Cardiac muscle cell (in vitro differentiated cells and primary cell): ENCODE results near the gene ZIC5. TPM values are rescaled to one million over a fixed set of nuclear protein-coding genes. Genes with fewer than 3 reads are reported as not detected.
A peak's percentile ranks its signal among the peaks of the same experiment; 100 is the strongest.

Source experiments
- DNase-seq, 2 donors: peaks; one replicate each; pipeline versions ENCODE4 v3.0.0 to v3.0.0-alpha.2; 2010 to 2017; ENCODE audit warnings: low read depth in 1 of 2, low spot score in 1 of 2
- H3K27ac ChIP-seq: fragments of 200-600 bp; sonication (generic); 2 replicates; pipeline ENCODE4 v1.5.1; 2016
- H3K27me3 ChIP-seq: fragments of 200-600 bp; sonication (generic); 2 replicates; pipeline ENCODE4 v1.6.0; 2016; ENCODE audit warnings: control low read depth
- H3K36me3 ChIP-seq: fragments of 200-600 bp; sonication (generic); 2 replicates; pipeline ENCODE4 v1.5.1; 2016; ENCODE audit warnings: control low read depth
- H3K4me1 ChIP-seq: fragments of 200-600 bp; sonication (generic); 2 replicates; pipeline ENCODE4 v1.8.1; 2017; ENCODE audit warnings: low read depth, mild to moderate bottlenecking, mixed run types
- H3K4me3 ChIP-seq: fragments of 200-600 bp; sonication (generic); 2 replicates; pipeline ENCODE4 v1.5.1; 2016; ENCODE audit warnings: mild to moderate bottlenecking
- H3K9me3 ChIP-seq: fragments of 200-600 bp; sonication (generic); 2 replicates; pipeline ENCODE4 v1.5.1; 2017; ENCODE audit warnings: low read depth, mild to moderate bottlenecking, control low read depth
- polyA plus RNA-seq: library from polyadenylated mRNA; unstranded; fragments of >200 nt; fragmentation: Nextera tagmentation; extraction: Ambion mirVana; gene quantifications from 2 replicates; pipeline ENCODE4 v1.2.1, GENCODE V29; 2016
- total RNA-seq: library from RNA; depleted of rRNA; stranded (reverse); fragments of >200 nt; gene quantifications from 2 replicates; pipeline ENCODE4 v1.2.3, GENCODE V29; 2016
- TF ChIP-seq, protein P1 (sequence below): IDR thresholded peaks from 2 replicates; pipeline ENCODE4 v1.5.1; 2012; ENCODE audit warnings: low read depth, mild to moderate bottlenecking, low read length

Gene ZIC5
- total and polyA plus RNA-seq, 2 experiments from 2014 or later = 0.22 to 0.69 TPM

DNA sequence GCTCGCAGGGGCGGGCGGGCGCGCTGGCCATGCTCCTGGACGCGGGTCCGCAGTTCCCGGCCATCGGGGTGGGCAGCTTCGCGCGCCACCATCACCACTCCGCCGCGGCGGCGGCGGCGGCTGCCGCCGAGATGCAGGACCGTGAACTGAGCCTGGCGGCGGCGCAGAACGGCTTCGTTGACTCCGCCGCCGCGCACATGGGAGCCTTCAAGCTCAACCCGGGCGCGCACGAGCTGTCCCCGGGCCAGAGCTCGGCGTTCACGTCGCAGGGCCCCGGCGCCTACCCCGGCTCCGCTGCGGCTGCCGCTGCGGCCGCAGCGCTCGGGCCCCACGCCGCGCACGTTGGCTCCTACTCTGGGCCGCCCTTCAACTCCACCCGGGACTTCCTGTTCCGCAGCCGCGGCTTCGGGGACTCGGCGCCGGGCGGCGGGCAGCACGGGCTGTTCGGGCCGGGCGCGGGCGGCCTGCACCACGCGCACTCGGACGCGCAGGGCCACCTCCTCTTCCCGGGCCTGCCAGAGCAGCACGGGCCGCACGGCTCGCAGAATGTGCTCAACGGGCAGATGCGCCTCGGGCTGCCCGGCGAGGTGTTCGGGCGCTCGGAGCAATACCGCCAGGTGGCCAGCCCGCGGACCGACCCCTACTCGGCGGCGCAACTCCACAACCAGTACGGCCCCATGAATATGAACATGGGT lies 10.6 kb upstream of the ZIC5 start:
- DNase-seq = peak in 1 of 2 donors; percentile 62
- no peaks in the 10 kb centered on the region for H3K36me3 ChIP-seq
- TF ChIP-seq, protein P1, sequence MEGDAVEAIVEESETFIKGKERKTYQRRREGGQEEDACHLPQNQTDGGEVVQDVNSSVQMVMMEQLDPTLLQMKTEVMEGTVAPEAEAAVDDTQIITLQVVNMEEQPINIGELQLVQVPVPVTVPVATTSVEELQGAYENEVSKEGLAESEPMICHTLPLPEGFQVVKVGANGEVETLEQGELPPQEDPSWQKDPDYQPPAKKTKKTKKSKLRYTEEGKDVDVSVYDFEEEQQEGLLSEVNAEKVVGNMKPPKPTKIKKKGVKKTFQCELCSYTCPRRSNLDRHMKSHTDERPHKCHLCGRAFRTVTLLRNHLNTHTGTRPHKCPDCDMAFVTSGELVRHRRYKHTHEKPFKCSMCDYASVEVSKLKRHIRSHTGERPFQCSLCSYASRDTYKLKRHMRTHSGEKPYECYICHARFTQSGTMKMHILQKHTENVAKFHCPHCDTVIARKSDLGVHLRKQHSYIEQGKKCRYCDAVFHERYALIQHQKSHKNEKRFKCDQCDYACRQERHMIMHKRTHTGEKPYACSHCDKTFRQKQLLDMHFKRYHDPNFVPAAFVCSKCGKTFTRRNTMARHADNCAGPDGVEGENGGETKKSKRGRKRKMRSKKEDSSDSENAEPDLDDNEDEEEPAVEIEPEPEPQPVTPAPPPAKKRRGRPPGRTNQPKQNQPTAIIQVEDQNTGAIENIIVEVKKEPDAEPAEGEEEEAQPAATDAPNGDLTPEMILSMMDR = no peak
- no peak overlapping the region for H3K27ac ChIP-seq
- H3K4me3 ChIP-seq = peak overlapping the region; percentile 54
- peaks cover 96% of the 10 kb centered on the region for H3K27me3 ChIP-seq
- no peaks in the 10 kb centered on the region for H3K9me3 ChIP-seq
- H3K4me1 ChIP-seq = no peaks in the 10 kb centered on the region

DNA sequence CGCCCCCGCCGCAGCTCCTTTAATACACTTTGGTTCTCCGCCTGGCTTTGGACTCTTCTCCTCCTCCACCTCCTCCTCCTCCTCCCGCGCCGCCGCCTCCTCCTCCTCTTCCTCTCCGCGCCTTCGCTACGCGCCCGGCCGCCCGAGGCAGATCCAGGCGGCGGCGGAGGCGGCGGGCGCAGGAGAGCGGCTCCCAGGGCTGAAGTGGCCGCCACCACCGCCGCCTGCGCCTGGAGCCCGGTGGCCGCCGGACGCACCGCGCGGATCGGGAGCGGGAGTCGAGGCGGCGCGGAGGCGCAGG lies 10.1 kb upstream of the ZIC5 start, which contains the start of gene ZIC2:
TSS of gene ZIC2 (plus strand) at position 50 of the 301 bp plus-strand sequence. CDS start 281 bp downstream, outside the sequence.
- TF ChIP-seq, protein P1 = no peak
- Histone ChIP-seq H3K9me3 (no peaks in the 10 kb centered on the region), H3K27ac (no peak within 1 kb of the TSS), H3K36me3 (no peaks in the 10 kb centered on the region), H3K27me3 (peaks cover 96% of the 10 kb centered on the region), H3K4me3 (peak within 1 kb of the TSS; percentile 54), H3K4me1 (no peaks in the 10 kb centered on the region)
- DNase-seq = peak in 1 of 2 donors; percentile 60

DNA sequence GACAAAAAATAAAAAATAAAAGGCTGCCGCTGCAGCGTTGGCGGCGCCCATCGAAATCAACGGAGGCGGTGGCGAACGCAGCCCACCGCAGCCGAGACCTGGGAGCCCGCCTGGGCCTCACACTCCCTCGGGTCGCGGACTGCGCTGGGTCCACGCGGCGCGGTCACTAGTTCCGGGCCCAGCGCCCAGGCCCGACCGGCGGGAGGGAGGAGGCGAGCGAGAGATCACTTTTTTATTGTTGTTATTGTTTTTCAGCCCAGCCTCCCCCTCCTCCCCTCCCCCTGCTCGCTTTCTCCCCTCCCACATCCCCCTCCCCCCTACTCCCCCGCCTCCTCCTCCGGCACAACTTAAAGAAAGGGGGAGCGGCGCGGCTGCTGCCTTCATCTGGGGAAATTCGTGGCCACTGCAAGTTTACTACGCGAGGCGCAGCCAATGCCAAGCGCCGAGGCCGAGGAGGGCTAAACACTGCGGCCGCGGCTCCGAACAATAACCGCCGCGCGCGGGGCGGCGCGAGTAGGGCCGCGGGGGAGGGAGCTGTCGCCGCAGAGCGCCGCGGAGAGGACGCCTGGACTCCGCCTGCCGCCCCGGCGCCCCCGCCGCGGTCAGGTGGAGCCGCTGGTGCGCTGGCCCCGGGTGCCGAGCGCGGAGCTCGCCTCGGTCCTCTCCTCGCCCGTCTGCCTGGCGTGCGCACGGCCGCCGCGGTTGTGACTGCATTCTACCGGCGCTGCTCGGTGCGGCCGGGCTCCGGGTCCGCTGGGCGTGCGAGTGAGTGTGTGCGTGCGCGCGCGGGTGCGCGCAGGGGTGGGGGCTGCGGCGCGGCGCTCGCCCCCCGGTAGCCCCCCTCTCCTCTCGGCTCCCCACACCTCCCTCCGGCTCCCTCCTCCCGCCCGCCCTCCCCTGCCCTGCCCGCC lies 9.5 kb upstream of the ZIC5 start:
- TF ChIP-seq, protein P1 = no peak
- Histone ChIP-seq H3K27ac (no peak overlapping the region), H3K27me3 (peaks cover 96% of the 10 kb centered on the region), H3K9me3 (no peaks in the 10 kb centered on the region), H3K4me1 (no peaks in the 10 kb centered on the region), H3K4me3 (peak overlapping the region; percentile 54), H3K36me3 (no peaks in the 10 kb centered on the region)
- DNase-seq = peak; percentile 34 to 69

DNA sequence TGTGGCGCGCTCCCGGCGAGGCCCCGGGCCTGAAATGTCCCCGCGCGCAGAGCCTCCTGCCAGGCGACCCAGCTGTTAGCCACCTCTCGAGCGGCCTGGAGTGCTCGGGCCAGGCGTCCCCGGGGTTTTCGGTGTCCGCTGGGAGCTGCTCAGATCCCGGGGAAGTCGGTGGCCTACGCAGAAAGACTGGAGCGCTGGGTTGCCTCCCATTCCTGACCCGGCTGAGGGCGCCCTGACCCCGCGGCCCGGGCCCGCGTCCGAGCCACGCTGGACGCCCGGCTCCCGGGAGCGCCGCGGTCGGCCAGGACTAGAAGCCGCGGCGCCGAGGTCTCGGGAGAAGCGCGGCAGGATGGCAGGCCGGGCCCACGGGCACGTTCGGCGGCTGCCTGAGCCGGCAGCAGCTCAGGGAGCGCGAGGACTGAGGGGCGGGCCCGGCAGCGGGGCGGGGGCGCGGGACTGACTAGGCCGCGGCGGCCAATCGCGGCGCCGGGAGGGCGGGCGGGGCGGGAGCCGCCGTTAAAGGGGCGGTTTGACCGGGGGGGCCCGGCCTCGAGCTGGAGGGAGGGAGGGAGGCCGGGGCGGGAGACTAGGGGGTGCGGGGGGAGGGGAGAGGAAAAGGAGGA lies 8.7 kb upstream of the ZIC5 start:
- peak; percentile 71 to 85 for DNase-seq
- Histone ChIP-seq H3K9me3 (no peaks in the 10 kb centered on the region), H3K27me3 (peaks cover 97% of the 10 kb centered on the region), H3K36me3 (no peaks in the 10 kb centered on the region), H3K4me3 (peak overlapping the region; percentile 54), H3K27ac (no peak overlapping the region), H3K4me1 (no peaks in the 10 kb centered on the region)
- TF ChIP-seq, protein P1 = no peak

DNA sequence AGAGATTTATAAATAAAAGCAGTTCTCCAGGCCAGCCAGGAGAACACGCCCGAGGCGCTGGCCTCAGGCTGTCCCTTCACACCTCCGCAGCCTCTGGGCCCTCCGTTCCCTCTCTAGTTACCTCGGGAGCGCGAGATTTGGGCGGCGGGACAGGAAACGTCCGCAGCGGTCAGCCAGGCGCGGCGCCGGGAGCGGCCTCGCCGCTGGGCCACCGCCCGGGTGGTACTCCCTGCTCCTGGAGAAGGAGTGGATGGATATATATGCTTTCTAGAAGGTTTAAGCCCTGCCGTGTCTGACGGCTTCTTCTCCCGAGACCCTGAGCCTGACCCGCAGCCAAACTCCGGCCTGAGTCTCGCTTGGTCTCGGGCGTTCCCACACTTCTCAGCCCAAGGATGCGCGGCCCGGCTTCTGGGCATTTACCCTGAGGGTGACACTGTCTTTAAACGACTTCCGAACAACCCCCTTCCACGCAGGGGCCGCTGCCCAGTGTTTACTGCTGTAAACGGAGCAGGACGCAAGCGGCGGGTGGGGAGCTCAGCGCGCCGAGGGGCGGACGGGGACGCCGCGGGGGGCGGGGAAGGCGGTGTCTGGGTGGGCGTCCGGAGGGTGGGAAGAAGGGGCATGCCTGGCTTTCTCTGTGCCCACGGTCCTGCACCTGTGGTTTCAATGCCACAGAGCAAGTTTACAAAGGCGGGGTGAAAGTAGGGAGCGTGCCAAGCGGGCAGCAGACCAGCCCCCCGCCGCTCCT lies 8.1 kb upstream of the ZIC5 start:
- H3K27ac ChIP-seq = no peak overlapping the region
- H3K27me3 ChIP-seq = peaks cover 97% of the 10 kb centered on the region
- H3K4me1 ChIP-seq = no peaks in the 10 kb centered on the region
- TF ChIP-seq, protein P1 = no peak
- H3K9me3 ChIP-seq = no peaks in the 10 kb centered on the region
- no peaks in the 10 kb centered on the region for H3K36me3 ChIP-seq
- peak in 1 of 2 donors; percentile 50 for DNase-seq
- H3K4me3 ChIP-seq = peak overlapping the region; percentile 54
